RCC 7860 (cell line): ENCODE measurements around the gene FER1L5.

Experiments
- DNase-seq: peaks from one replicate; pipeline ENCODE4 v3.0.0-alpha.2; 2015; ENCODE audit warnings: low spot score
- FAIRE-seq: peaks from 2 replicates; lab custom pipeline; 2012; peaks lifted over from hg19 to GRCh38; lab: Jason Lieb, UNC

FER1L5 gene

DNA sequence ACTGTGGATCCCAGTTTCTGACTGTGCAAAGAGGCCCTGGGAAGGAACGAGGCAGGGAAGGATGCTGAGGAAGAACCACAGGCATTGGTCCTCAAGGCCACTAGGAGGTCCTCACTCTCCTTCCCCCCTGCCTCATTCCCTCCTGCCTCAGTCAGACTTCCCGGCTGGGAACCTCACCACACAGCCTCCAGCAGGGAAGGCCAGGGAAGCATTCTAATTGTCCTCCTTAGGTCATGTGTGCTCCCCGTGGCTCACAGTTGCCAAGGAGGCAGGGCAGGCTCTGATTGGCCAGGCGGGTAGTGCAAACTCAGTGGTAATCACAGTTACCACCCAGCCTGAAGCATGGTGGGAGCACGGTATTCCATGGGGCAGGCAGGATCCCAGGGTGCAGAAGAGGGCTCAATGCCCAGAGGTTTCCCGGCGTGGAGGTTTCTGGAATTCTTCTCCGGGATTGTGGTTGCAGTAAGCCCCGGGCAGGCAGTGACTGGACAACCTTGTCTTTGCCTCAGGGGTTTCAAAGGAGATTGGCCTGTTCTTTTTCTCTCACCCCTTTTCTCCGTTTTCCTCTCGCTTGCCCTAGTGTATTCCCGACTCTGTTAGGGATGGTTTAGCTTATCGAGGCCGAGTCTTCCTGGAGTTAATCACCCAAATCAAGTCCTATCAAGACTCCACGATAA is 27.1 kb downstream of the FER1L5 start:
- no peak for FAIRE-seq
- no peak for DNase-seq

DNA sequence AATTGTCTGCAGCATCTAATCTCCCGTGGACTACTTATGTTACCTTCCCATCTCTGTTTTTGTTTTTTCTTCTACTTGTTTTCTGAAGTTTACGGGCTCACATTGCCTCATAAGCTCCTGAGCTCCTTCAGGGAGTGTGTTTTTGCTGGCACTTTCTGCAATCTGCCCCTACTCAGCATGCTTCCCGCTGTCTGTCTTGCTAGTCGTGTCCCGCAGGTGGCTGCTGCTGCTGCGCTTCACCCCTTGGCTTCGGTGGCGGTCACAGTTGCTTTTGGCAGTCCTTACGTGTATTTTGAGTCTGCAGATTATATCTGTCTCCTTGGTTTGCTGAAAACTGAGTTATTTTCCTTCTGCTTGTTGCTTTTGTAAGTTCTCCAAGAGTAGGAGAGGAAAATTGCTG is 37.3 kb downstream of the FER1L5 start:
- DNase-seq (no peak), FAIRE-seq (no peak)

DNA sequence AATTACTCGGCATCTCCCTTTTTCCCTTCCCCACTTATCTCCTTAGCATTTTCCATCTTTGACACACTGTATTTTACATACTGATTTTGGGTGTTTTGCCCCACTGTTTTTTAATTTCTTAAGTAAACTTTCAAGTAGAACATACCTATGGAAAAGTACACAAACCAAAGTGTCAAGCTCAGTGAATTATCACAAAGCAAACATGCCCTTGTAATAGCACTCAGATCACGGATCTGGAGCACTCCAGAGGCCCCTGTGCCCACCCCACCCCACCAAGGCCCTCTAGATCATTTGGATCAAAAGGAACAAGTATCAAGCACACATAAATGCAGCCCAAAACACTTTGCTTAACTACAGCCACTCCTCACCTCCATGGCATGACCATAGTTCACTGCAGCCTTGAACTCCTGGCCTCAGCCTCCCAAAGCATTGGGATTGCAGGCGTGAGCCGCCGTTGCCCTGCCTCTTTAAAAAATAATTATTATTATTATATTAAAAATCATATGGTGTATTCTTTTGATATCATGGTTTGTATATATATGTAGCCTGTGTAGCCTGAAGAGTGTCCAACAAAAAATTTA is 38.1 kb downstream of the FER1L5 start:
- FAIRE-seq = no peak
- no peak for DNase-seq

DNA sequence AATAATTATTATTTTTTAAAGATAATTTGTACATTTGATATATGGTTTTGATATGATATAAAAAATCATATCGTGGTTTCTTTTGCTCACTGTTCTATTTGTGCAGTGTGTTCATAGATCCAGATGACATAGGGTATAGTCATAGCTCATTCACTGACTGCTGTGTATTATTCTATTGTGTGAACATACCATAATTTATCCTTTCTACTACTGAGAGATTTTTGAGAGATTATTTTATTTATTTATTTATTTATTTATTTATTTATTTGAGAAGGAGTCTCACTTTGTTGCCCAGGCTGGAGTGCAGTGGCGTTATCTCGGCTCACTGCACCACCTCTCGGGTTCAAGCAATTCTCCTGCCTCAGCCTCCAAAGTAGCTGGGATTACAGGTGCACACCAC is 39.0 kb downstream of the FER1L5 start:
- DNase-seq = no peak
- no peak for FAIRE-seq

DNA sequence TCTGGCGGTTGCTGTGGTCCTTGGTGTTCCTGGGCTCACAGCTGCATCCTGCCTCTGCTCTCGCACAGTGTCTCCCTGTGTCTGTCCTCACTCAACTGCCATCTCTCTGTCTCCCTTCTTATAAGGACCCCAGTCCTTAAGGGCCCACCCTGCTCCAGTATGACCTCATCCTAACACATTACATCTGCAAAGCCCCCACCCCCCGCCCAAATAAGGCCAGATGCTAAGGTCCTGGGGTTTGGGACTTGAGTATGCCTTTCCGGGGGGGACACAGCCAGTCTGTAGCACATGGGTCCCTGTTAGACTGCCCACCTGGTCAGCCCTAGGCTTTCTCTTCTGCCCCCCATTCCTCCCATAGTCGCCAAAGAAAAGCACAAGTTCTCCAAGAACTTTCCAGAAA is 40.7 kb downstream of the FER1L5 start:
- FAIRE-seq = no peak
- DNase-seq = no peak

DNA sequence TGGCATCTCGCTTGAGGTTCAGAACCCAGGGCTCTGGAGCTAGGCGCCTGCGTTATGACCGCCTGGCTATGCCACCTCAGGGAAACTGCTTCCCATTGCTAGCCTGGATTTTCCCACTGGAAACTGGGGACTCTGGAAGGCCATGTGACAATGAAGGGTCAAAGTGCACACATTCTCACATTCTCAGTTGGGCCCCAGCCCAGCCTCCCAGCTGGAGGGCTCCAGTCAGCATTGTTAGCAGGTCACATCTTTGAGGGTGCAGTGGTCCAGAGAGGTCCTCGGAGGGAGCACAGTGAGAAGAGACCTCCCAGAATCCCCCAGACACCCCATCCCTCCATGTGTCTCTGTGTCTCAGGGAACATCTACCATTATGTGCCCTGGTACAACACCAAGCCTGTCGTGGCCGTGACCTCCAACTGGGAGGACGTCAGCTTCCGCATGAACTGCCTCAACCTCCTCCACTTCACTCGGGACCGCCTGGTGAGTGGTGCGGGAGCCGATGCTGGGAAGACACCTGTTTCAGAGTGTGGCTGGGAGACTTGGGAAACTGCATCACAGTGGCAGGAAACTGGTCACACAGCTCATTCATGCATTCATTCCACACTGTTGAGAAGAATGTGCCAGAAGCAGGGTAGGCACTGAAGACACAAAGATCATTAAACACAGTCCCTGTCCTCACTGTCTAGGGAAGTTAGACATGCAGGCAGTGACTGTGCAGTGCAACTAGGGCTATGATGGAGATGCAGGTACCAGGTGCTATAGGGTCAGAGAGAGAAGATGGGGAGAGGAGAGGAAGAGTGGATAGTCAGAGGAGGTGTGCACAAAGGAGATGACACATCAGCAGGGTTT is 41.6 kb downstream of the FER1L5 start:
- DNase-seq = no peak
- FAIRE-seq = no peak

DNA sequence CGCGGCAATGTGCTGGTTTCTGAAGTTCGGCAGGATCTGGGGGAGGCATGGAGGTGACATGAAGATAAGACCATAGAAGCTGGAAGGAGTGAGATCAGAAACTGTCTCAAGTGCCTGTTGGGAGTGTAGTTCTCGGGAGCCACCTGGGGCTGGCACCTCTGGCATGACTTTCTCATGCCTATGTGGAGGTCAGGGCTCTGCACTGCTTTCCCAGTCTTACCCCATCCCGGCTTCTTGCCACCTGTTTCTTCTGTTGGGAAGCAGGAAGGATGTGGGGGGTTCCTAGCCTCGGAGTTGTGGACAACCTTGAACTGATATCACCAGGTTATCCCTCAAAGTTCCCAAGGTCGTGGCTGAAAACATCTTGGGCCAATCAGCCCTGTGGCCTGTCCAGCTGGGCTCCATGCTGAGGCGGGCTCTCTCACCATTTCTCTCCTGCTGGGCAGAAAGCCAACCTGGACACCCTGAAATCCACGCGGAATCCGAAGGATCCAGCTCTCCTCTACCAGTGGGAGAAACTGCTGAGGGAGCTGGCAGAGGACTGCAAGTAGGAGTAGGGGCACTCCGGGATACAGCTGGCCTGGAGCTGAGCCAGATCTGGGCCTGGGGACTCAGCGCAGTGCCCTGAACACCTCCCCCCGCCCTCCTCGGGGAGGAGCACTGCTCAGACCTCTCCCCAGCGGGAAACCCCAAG is 42.5 kb downstream of the FER1L5 start:
- no peak for FAIRE-seq
- no peak for DNase-seq

DNA sequence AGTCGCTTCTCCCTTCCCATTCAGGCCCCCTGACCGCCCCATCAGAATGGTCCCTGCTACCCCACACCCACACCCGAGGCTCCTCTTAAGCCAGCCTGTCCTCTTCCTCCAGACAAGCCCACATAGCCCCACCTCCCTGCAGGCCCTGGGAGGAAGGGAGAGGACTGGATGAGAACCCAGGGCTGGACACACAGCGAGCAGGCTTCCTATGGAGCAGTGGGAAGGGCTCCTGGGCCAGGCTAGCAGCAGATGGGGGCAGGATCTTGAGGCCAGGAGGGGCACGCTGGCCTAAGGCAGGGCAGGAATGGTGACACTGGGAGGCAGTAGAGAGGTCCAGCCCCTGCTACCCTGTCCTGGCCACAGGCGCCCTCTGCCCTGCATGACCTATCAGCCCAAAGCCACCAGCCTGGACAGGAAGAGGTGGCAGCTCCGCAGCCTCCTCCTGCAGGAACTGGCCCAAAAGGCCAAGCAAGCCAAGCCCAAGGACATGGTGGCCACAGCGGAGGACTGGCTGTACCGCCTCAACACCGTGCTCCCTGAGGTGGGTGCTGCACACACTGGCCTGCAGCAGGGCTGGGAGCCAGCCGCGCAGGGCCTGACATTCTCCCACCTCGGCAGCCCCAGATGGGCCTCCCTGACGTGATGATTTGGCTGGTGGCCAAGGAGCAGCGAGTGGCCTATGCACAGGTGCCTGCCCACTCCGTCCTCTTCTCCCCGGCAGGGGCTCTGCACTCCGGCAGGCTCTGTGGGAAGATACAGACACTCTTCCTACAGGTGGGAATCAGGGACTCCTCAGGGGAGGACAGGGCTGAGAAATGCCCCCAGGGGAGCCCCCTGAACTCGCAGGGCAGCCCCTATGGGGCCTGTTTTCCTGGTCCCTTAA is 43.3 kb downstream of the FER1L5 start:
- FAIRE-seq = no peak
- DNase-seq = no peak

DNA sequence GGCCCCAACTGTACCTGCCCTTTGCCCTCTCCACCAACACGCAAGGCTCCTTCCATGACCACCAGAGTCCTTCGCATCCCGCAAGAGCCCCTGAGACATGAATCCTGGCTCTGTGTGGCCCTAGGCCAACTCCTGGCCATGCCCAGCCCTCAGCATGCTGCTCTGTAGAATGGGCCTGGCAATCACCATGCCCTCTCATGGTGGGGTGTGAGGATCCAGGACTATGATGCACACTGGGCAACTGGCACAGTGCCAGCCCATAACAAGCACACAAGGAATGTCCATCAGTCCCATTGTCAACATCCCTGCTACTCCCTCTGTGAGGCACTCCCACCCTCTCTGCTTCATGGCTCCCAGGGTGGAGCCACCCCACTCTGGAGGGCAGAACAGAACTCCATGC is 44.7 kb downstream of the FER1L5 start:
- FAIRE-seq (no peak), DNase-seq (no peak)

DNA sequence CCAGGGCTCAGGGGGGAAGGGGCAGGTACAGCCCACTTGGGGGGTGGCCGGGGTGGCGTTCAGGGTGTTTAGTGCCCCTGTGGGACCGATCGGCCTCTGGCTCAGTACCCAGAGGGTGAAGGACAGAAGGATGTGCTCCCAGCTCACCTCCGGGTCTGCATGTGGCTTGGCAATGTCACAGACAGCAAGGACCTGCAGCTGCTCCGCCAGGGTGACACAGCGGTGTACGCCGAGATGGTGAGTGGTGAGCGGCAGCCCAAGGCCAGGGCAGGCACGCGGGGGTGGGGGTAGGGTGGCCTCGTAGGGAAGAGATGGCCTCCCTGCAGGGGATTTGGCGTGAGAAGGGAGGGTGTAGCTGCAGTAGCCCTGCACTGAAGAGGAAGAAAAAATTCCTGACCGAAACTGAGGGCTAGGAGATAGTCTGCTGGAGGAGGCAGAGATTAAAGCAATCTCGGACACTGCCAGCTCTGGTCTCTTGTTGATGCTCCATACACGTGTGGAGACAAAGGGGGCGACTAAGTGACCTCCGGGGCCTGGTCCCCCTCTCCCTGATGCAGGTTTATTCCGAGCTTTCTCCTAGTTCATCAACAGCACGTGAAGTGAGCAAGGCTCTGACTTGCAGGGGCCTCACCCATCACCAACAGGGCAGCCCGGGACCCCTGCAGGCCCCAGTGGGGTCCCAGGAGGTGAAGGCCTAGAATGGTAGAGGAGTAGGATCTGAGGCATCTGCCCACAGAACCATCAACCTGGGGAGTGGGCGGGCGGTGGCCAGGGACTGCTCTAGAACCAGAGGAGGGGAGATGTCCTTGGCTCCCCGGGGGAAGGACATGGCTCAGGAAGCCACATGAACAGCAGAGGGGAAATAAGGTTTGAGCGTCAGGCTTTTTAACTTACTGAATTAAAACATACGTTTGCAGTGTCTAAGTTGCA is 45.4 kb downstream of the FER1L5 start:
- FAIRE-seq (no peak), DNase-seq (no peak)

DNA sequence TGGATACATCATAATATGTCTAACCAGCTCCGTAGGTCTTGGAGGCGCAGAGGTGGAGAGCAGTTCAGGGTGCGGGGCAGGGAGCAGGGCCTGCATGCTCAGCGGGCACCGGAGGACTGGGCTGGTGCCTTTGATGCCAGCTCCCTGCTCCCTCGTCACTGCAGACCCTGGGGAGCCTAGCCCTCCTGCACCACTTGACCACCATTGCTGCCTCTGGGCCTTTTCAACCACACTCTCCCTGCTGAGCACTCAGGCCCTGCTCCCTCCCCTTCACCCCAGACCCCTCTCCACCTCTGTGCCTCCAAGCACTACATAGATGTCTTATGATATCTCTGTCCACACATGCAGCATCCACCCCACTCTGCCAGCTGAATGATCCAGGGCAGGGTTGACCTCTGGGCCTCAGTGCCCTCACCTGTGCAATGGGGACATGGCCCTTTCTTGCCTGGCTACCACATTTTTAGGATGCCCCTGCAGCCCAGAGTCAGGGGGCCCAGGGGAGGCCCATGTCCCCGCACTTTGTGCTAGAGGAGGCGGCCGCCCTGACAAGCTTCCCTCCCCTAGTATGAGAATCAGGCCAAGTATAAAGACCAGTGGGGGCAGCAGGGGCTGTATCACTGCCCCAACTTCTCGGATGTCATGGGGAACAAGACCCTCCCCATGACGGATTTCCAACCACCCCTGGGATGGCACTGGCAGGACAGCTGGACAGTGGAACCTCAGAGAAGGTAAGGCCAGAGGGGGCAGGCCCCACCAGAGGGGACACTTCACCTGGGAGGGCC is 46.3 kb downstream of the FER1L5 start:
- DNase-seq (no peak), FAIRE-seq (no peak)

DNA sequence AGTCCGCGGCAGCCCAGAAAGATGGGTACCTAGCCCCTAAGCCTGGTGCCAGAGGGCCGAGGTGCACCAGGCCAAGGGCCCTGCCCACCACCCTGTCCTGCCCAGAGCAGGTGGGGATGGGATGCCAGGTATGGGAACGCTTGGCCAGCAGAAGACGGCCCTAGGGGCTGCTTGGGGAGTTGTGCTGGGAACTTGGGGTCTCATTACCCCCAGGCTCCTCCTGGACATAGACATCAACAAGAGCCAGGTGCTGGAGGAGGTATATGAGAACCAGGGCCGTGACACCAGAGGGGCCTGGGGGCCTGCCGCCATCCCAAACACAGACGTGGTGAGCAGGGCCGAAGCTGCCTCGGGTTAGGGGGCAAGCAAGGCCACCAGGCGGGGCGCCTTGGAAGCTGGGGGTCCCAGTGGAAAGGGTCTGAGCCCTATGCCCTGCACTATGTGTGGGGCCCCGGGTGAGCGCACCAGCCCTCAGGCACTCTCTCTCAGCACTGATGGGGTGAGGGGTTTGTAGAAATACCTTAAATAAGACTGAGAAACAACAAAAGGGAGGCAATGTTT is 46.9 kb downstream of the FER1L5 start:
- no peak for FAIRE-seq

DNA sequence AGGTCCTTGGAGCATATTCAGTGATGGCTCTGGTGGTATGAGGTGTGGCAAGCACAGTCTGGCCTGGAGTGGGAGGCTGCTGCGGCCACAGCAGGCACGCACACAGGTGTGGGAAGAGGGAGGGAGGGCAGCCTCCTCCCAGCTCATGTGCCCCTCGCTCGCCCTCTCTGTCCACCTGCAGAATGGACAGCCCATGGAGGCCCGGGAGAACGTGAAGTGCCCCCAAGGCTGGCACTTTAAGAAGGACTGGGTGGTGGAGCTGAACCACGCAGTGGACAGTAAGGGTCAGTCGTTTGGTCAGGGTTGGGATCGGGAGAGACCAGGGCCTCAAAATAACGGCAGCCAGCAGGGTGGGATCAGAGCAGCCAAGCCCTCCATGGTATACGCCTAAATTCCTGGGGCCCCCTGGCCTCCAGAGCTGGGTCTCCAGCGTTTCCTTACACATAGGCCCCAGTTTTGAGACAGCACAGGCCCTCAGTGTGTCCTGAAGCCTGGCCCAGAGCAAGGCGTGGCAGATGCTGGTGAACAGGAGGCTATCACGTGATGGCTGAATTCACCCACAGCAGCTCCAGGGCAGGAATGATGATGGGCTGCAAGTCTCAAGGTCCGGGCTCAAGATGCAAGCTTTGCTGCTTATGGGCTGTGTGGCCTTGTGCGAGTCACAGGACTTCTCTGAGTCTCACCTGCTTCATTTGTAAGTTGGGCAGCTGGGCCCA is 47.9 kb downstream of the FER1L5 start:
- DNase-seq = no peak
- FAIRE-seq = no peak

More for the DNA sequence above, 46.9 kb downstream of the FER1L5 start:
- DNase-seq = no peak

DNA sequence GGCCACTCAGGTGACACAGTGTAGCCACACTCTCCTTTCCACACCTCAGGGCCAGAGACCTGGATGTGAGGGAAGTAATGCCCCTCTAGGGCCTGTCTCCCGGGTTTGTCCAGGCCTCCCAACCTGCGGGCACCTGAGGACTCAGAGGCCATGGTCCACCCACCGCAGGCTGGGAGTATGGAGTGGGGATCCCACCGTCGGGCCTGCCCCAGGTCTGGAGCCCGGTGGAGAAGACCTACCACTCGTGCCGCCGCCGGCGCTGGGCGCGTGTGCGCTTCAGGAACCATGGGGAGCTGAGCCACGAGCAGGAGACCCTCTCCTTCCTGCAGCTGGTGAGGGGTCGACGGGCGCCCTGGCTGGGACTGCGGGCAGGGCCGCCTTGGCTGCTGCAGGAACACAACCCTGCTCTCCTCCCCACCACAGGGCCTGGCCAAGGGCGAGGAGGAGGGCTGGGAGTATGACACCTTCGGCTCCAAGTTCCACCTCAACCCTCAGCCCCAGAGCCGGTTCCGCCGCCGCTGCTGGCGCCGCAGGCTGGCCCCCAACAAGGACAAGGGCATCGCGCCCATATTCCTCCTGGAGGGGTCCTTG is 48.6 kb downstream of the FER1L5 start:
- no peak for DNase-seq
- FAIRE-seq = no peak

DNA sequence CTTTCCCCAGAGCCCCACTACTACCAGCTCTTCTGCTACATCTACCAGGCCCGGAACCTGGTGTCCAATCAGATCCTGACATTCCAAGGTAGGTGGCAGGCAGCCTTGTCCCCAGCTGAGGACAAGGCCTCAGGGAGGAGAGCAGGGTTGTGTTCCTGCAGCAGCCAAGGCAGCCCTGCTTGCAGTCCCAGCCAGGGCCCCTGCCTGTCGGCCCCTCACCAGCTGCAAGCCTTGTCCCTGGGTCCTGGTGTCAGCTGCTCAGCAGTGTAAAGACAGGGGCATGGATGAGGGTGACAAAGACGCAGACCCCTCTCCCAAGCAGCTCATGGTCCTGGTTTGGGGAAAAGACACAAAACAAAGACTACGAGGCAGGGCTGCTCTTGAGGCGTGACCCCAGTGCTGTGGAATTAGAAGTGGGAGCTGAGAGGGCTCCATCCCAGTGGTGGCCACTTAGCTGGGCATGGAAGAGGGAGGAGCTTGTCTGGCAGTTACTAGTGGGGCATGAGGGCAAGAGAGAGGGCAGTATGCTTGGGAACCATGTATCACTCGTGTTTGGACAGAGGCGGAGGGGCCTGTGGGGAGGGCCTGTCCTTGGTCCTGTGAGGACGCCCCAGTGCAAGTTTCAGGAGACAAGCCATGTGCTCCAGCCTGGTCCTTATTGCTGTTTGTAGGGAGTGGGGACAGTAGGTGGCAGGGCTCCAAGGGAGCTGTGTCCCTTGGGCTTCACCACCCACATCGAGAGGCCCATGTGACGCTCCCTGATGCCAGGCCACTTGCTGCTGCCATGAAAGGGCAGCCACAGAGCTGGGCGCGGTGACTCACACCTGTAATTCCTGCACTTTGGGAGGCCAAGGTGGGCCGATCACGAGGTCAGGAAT is 49.8 kb downstream of the FER1L5 start:
- no peak for FAIRE-seq

More for the DNA sequence above, 49.8 kb downstream of the FER1L5 start:
- DNase-seq = no peak
